ENCODE data around the gene YIPF2. TPM values are rescaled to one million over a fixed set of nuclear protein-coding genes. Genes with fewer than 3 reads are reported as not detected.
A peak's percentile ranks its signal among the peaks of the same experiment; 100 is the strongest.

YIPF2 gene
- total and polyA plus RNA-seq, 10 of the 15 experiments (the other 5 are each of a cell fraction or from before 2014, with no cell fraction given), result 0.92 to 38.9 (median 17.6) TPM

DNA sequence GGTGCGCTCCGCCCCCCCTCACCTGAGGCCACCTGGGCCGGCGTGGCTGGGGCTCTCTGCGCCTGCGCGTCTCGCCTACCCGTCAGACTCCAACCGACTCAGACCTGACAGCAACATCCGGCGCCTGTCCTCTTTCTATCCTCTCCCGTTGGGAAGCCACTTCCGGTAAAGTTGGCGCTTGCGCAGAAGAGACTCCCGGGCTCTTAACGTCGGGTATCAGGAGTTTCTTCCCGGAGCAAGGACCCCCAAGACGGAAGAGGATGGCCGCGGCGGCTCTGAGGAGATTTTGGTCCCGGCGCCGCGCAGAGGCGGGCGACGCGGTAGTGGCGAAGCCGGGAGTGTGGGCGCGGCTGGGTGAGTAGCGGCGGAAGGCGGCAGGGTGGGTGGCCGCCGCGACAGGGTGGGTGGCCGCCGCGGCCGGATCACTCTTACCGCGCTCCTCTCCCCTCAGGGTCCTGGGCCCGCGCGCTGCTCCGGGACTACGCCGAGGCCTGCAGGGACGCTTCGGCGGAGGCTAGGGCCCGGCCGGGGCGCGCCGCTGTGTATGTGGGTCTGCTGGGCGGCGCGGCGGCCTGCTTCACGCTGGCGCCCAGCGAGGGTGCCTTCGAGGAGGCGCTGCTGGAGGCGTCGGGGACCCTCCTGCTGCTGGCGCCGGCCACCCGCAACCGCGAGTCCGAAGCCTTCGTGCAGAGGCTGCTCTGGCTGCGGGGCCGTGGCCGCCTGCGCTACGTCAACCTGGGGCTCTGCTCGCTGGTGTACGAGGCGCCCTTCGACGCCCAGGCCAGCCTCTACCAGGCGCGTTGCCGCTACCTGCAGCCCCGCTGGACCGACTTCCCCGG, at the start of gene YIPF2, which contains the start of gene TIMM29 (continued):
- TF ChIP-seq, protein P1, sequence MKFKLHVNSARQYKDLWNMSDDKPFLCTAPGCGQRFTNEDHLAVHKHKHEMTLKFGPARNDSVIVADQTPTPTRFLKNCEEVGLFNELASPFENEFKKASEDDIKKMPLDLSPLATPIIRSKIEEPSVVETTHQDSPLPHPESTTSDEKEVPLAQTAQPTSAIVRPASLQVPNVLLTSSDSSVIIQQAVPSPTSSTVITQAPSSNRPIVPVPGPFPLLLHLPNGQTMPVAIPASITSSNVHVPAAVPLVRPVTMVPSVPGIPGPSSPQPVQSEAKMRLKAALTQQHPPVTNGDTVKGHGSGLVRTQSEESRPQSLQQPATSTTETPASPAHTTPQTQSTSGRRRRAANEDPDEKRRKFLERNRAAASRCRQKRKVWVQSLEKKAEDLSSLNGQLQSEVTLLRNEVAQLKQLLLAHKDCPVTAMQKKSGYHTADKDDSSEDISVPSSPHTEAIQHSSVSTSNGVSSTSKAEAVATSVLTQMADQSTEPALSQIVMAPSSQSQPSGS (IDR thresholded peaks at IDR 0.05; ENCODE audit: low read length), result no peak
- TF ChIP-seq PML (IDR thresholded peaks at IDR 0.05; ENCODE audit: low read length), result no peak
- TF ChIP-seq NFYA (IDR thresholded peaks at IDR 0.05; ENCODE audit: borderline replicate concordance, low read depth, low read length), result no peak
- TF ChIP-seq, protein P2, sequence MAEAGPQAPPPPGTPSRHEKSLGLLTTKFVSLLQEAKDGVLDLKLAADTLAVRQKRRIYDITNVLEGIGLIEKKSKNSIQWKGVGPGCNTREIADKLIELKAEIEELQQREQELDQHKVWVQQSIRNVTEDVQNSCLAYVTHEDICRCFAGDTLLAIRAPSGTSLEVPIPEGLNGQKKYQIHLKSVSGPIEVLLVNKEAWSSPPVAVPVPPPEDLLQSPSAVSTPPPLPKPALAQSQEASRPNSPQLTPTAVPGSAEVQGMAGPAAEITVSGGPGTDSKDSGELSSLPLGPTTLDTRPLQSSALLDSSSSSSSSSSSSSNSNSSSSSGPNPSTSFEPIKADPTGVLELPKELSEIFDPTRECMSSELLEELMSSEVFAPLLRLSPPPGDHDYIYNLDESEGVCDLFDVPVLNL (IDR thresholded peaks at IDR 0.05; ENCODE audit: low read depth, low read length), result no peak
- TF ChIP-seq BHLHE40 (IDR thresholded peaks at IDR 0.05; ENCODE audit: borderline replicate concordance in 1 of 2, low read depth in 2 of 2, low read length in 1 of 2), result peak in 1 of 2 experiments; percentile 29; a peak in 2 of 4 replicates
- TF ChIP-seq SIN3A (IDR thresholded peaks at IDR 0.05; ENCODE audit: low read depth, low read length), result peak; percentile 94
- peak; percentile 73 for TF ChIP-seq MEF2A (IDR thresholded peaks at IDR 0.05; ENCODE audit: insufficient read depth, low read depth, low read length)
- TF ChIP-seq SRF (IDR thresholded peaks at IDR 0.05; ENCODE audit: low read depth in 2 of 2, low read length in 2 of 2), result peak in 1 of 2 experiments; percentile 87; a peak in 3 of 4 replicates
- no peak for TF ChIP-seq SMAD1 (IDR thresholded peaks at IDR 0.05; ENCODE audit: low read depth, partially characterized antibody)
- peak; percentile 82 for TF ChIP-seq POU2F2 (IDR thresholded peaks at IDR 0.05; ENCODE audit: borderline replicate concordance, low read depth, low read length)
- no peak for TF ChIP-seq HDGF (IDR thresholded peaks at IDR 0.05)
- TF ChIP-seq POLR2A (IDR thresholded peaks at IDR 0.05; ENCODE audit: low read depth, low read length), result peak; percentile 83
